ENCODE measurements around the gene RALB.

Gene RALB

DNA sequence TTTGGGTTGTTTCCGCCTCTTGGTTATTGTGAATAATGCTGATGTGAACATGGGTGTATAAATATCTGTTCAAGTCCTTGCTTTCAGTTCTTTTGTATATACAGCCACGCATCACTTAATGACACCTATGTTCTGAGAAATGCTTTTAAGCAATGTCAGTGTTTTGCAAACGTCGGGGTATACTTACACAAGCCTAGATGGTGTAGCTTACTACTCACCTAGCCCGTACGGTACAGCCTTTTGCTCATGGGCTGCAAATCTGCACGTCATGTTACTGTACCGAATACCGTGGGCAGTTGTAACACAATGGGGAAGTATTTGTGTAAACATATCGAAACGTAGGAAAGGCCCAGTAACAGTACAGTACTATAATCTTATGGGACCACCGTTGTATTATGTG lies 12.4 kb downstream of the RALB start:
- Histone ChIP-seq H3K9me3 (ENCODE audit: insufficient read depth, low read length, severe bottlenecking) (peaks cover 3% of the 10 kb centered on the region), H4K20me1 (ENCODE audit: insufficient read depth, low read length) (peaks cover 13% of the 10 kb centered on the region), H3K79me2 (ENCODE audit: insufficient read depth, low read length) (0 out of 2 replicates have a peak, but pooled peaks cover 3% of the 10 kb centered on the region), H3K4me1 (ENCODE audit: insufficient read depth, low read length) (peaks cover 7% of the 10 kb centered on the region), H3K9ac (ENCODE audit: low read depth, low read length) (no peak overlapping the region), H3K4me2 (ENCODE audit: insufficient read depth, low read length) (no peak overlapping the region), H3K27ac (ENCODE audit: low read length) (no peak overlapping the region), H3K4me3 (ENCODE audit: low read depth in 1 of 2, low read length in 2 of 2) (no peak overlapping the region), H2AFZ (ENCODE audit: low read depth, low read length) (no peak overlapping the region), H3K36me3 (ENCODE audit: insufficient read depth, low read length) (no peaks in the 10 kb centered on the region), H3K27me3 (ENCODE audit: insufficient read depth, low read length, poor library complexity) (no peaks in the 10 kb centered on the region)
- TF ChIP-seq EZH2 (IDR thresholded peaks at IDR 0.05; ENCODE audit: borderline replicate concordance, low read depth, low read length, severe bottlenecking), result no peak
- TF ChIP-seq, protein P1, sequence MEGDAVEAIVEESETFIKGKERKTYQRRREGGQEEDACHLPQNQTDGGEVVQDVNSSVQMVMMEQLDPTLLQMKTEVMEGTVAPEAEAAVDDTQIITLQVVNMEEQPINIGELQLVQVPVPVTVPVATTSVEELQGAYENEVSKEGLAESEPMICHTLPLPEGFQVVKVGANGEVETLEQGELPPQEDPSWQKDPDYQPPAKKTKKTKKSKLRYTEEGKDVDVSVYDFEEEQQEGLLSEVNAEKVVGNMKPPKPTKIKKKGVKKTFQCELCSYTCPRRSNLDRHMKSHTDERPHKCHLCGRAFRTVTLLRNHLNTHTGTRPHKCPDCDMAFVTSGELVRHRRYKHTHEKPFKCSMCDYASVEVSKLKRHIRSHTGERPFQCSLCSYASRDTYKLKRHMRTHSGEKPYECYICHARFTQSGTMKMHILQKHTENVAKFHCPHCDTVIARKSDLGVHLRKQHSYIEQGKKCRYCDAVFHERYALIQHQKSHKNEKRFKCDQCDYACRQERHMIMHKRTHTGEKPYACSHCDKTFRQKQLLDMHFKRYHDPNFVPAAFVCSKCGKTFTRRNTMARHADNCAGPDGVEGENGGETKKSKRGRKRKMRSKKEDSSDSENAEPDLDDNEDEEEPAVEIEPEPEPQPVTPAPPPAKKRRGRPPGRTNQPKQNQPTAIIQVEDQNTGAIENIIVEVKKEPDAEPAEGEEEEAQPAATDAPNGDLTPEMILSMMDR (IDR thresholded peaks at IDR 0.05; ENCODE audit: borderline replicate concordance, extremely low read depth, low read length, poor library complexity, severe bottlenecking), result no peak
- ATAC-seq (ENCODE audit: insufficient read depth, low read depth) (no peak), DNase-seq (no peak)

DNA sequence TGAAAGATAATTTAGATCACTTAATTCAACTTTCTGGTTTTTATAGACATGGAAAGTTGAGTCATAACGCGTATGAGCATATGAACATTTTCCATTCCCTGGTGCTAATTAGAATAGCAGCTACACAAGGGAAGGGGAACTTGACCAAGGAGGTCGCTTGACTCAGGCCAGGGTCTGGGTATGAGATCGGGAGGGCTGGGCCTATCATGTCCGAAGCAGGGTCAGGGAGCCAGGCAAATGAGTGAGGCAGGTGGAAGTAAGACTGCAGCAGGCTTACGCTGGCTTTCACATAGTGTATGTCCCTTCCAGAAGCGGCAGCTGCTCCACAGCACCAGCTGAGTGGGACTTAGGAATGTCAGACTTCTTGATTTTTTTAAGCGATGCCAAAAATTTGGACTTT lies 14.7 kb downstream of the RALB start:
- peaks cover 3% of the 10 kb centered on the region; the same call in 1 of the 2 replicates for H3K79me2 ChIP-seq (ENCODE audit: insufficient read depth, low read length)
- peaks cover 5% of the 10 kb centered on the region; the same call in 1 of the 2 replicates for H4K20me1 ChIP-seq (ENCODE audit: insufficient read depth, low read length)
- H3K27me3 ChIP-seq (ENCODE audit: insufficient read depth, low read length, poor library complexity), result no peaks in the 10 kb centered on the region
- no peaks in the 10 kb centered on the region for H3K9me3 ChIP-seq (ENCODE audit: insufficient read depth, low read length, severe bottlenecking)
- H2AFZ ChIP-seq (ENCODE audit: low read depth, low read length), result no peak overlapping the region
- no peaks in the 10 kb centered on the region for H3K36me3 ChIP-seq (ENCODE audit: insufficient read depth, low read length)
- H3K4me1 ChIP-seq (ENCODE audit: insufficient read depth, low read length), result no peaks in the 10 kb centered on the region
- H3K9ac ChIP-seq (ENCODE audit: low read depth, low read length), result no peak overlapping the region
- DNase-seq, result no peak
- TF ChIP-seq EZH2 (IDR thresholded peaks at IDR 0.05; ENCODE audit: borderline replicate concordance, low read depth, low read length, severe bottlenecking), result no peak
- TF ChIP-seq, protein P1 (IDR thresholded peaks at IDR 0.05; ENCODE audit: borderline replicate concordance, extremely low read depth, low read length, poor library complexity, severe bottlenecking), result no peak
- ATAC-seq (ENCODE audit: insufficient read depth, low read depth), result no peak
- H3K27ac ChIP-seq (ENCODE audit: low read length), result no peak overlapping the region
- no peak overlapping the region for H3K4me2 ChIP-seq (ENCODE audit: insufficient read depth, low read length)
- H3K4me3 ChIP-seq (ENCODE audit: low read depth in 1 of 2, low read length in 2 of 2), result no peak overlapping the region

- H3K79me2 ChIP-seq (ENCODE audit: insufficient read depth, low read length), result peaks cover 3% of the 10 kb centered on the region; the same call in 1 of the 2 replicates
Measured at GRCh38 chr2:120269076-120269744, 16.6 kb downstream of the RALB start.

More at GRCh38 chr2:120269076-120269744, 16.6 kb downstream of the RALB start:
- Histone ChIP-seq H3K4me3 (ENCODE audit: low read depth in 1 of 2, low read length in 2 of 2) (no peak overlapping the region), H3K9me3 (ENCODE audit: insufficient read depth, low read length, severe bottlenecking) (peaks cover 7% of the 10 kb centered on the region), H3K27ac (ENCODE audit: low read length) (no peak overlapping the region), H3K4me2 (ENCODE audit: insufficient read depth, low read length) (no peak overlapping the region), H3K27me3 (ENCODE audit: insufficient read depth, low read length, poor library complexity) (no peaks in the 10 kb centered on the region), H3K36me3 (ENCODE audit: insufficient read depth, low read length) (no peaks in the 10 kb centered on the region), H3K4me1 (ENCODE audit: insufficient read depth, low read length) (no peaks in the 10 kb centered on the region), H3K9ac (ENCODE audit: low read depth, low read length) (no peak overlapping the region), H4K20me1 (ENCODE audit: insufficient read depth, low read length) (no peaks in the 10 kb centered on the region), H2AFZ (ENCODE audit: low read depth, low read length) (no peak overlapping the region)
- no peak for TF ChIP-seq EZH2 (IDR thresholded peaks at IDR 0.05; ENCODE audit: borderline replicate concordance, low read depth, low read length, severe bottlenecking)
- TF ChIP-seq, protein P1 (IDR thresholded peaks at IDR 0.05; ENCODE audit: borderline replicate concordance, extremely low read depth, low read length, poor library complexity, severe bottlenecking), result no peak
- ATAC-seq (ENCODE audit: insufficient read depth, low read depth), result no peak
- no peak for DNase-seq
